CD4-positive, alpha-beta T cell treated with Interferon gamma for 1 hour (primary cell): ENCODE measurements around the gene SMAP1.

Source experiments
- DNase-seq: peaks from one replicate; pipeline ENCODE4 v3.0.0-alpha.2; 2020

SMAP1 gene

GRCh38 chr6:70844301-70844700 is 176.6 kb downstream of the SMAP1 start:
- no peak for DNase-seq

GRCh38 chr6:70846207-70846835 is 178.6 kb downstream of the SMAP1 start:
- no peak for DNase-seq

GRCh38 chr6:70847106-70848084 is 179.7 kb downstream of the SMAP1 start:
- no peak for DNase-seq

- no peak for DNase-seq
These were observed 181.8 kb downstream of the SMAP1 start for GRCh38 chr6:70849348-70850069.

- no peak for DNase-seq
These were observed 185.1 kb downstream of the SMAP1 start for GRCh38 chr6:70852667-70853246.

GRCh38 chr6:70857387-70858077 is 189.8 kb downstream of the SMAP1 start:
- DNase-seq = no peak

GRCh38 chr6:70860045-70860444 is 192.4 kb downstream of the SMAP1 start:
- DNase-seq = no peak

- DNase-seq = no peak
These were observed 193.2 kb downstream of the SMAP1 start for GRCh38 chr6:70860920-70861319.

GRCh38 chr6:70863343-70863742 is 195.7 kb downstream of the SMAP1 start:
- no peak for DNase-seq

- no peak for DNase-seq
These were observed 196.7 kb downstream of the SMAP1 start for GRCh38 chr6:70864401-70864800.

- DNase-seq = no peak
These were observed 204.8 kb downstream of the SMAP1 start for GRCh38 chr6:70872469-70872868.

- DNase-seq = no peak
These were observed 206.7 kb downstream of the SMAP1 start for GRCh38 chr6:70874181-70874913.

GRCh38 chr6:70879496-70879895 is 211.8 kb downstream of the SMAP1 start:
- DNase-seq = no peak

GRCh38 chr6:70884074-70884983 is 216.6 kb downstream of the SMAP1 start:
- peak; percentile 32 for DNase-seq

- no peak for DNase-seq
These were observed 218.4 kb downstream of the SMAP1 start for GRCh38 chr6:70886071-70886470.

- no peak for DNase-seq
These were observed 219.0 kb downstream of the SMAP1 start for GRCh38 chr6:70886661-70887060.

- no peak for DNase-seq
These were observed 221.6 kb downstream of the SMAP1 start for GRCh38 chr6:70889270-70889669.

- no peak for DNase-seq
These were observed 226.3 kb downstream of the SMAP1 start for GRCh38 chr6:70894001-70894400.

GRCh38 chr6:70900047-70900446 is 232.4 kb downstream of the SMAP1 start:
- DNase-seq = no peak

GRCh38 chr6:70901324-70901723 is 233.6 kb downstream of the SMAP1 start:
- no peak for DNase-seq
